Prostate gland (tissue), 2 donors: ENCODE data around the gene TCP11L2. TPM values are rescaled to one million over a fixed set of nuclear protein-coding genes. Genes with fewer than 3 reads are reported as not detected.
"Not testable (repeated sequence)": the region's sequence is repeated elsewhere in the genome, so short reads cannot be mapped to it uniquely, and the experiment has no call there.

Source experiments
- DNase-seq: peaks from one replicate; pipeline ENCODE4 v3.0.0-alpha.2; 2019; ENCODE audit warnings: low spot score
- H3K27ac ChIP-seq, 2 donors: fragments of 200-600 bp; sonication (generic); 2 replicates each; pipeline ENCODE4 v1.5.1; 2017 to 2019
- H3K27me3 ChIP-seq: fragments of 200-600 bp; sonication (generic); replicated peaks from 2 replicates; pipeline ENCODE4 v1.5.1; 2019; ENCODE audit not compliant: insufficient read depth
- H3K36me3 ChIP-seq, 2 donors: fragments of 200-600 bp; sonication (generic); 1 replicate in 1 of 2; 2 replicates in 1 of 2; pipeline versions ENCODE4 v1.5.1 to v1.8.1; 2017 to 2019
- H3K4me1 ChIP-seq: fragments of 200-600 bp; sonication (generic); replicated peaks from 2 replicates; pipeline ENCODE4 v1.5.1; 2019
- H3K4me3 ChIP-seq, 2 donors: fragments of 200-600 bp; sonication (generic); 2 replicates each; pipeline ENCODE4 v1.5.1; 2017 to 2019
- H3K9me3 ChIP-seq: fragments of 200-600 bp; sonication (generic); 2 replicates; pipeline ENCODE4 v1.5.1; 2017
- POLR2A ChIP-seq: fragments of 450-650 bp; IDR thresholded peaks from one replicate; pipeline ENCODE4 v1.6.1; 2016; ENCODE audit warnings: antibody characterized with exemption, mild to moderate bottlenecking
- POLR2AphosphoS5 ChIP-seq: sonication (generic); formaldehyde crosslinking; IDR thresholded peaks from one replicate; pipeline ENCODE4 v1.6.1; 2017; ENCODE audit warnings: antibody characterized with exemption
- WGBS: methylation state at CpG from one replicate; pipeline ENCODE4 v1.1.5; 2018; 5-methylcytosine and 5-hydroxymethylcytosine counted together
- intact Hi-C: fragments of 100-400 bp; cut with DNase I; formaldehyde crosslinking; loops from one replicate; pipeline ENCODE4 v1.14.2; 2022
- total RNA-seq, 2 donors: library from RNA; depleted of rRNA; stranded (reverse); fragments of >200 nt; gene quantifications; one replicate each; pipeline ENCODE4 v1.1.0, GENCODE V29; 2016
- TF ChIP-seq, protein P1 (sequence below), 4 experiments: fragments of 200-600 bp in 2 of 4; fragments of 450-650 bp in 2 of 4; sonication (generic) in 2 of 4; IDR thresholded peaks; 1 replicate in 3 of 4; 2 replicates in 1 of 4; pipeline ENCODE4 v1.5.1; 2016 to 2019; ENCODE audit warnings: antibody characterized with exemption in 4 of 4, mild to moderate bottlenecking in 2 of 4, moderate library complexity in 2 of 4

TCP11L2 gene
- total RNA-seq, 2 donors from 2014 or later: 20.0 to 30.6 TPM

DNA sequence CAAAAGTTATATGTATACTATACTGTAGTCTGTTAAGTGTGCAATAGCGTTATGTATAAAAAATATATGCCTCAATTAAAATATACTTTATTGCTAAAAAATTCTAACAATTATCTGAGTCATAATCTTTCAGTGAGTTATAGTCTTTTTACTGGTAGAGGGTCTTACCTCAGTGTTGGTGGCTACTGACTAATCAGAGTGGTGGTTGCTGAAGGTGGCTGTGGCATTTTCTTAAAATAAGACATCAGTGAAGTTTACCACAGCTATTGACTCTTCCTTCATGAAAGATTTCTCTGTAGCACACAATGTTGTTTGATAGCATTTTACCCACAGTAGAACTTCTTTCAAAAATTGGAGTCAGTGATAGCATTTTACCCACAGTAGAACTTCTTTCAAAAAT is 78.4 kb downstream of the TCP11L2 start:
- TF ChIP-seq, protein P1, sequence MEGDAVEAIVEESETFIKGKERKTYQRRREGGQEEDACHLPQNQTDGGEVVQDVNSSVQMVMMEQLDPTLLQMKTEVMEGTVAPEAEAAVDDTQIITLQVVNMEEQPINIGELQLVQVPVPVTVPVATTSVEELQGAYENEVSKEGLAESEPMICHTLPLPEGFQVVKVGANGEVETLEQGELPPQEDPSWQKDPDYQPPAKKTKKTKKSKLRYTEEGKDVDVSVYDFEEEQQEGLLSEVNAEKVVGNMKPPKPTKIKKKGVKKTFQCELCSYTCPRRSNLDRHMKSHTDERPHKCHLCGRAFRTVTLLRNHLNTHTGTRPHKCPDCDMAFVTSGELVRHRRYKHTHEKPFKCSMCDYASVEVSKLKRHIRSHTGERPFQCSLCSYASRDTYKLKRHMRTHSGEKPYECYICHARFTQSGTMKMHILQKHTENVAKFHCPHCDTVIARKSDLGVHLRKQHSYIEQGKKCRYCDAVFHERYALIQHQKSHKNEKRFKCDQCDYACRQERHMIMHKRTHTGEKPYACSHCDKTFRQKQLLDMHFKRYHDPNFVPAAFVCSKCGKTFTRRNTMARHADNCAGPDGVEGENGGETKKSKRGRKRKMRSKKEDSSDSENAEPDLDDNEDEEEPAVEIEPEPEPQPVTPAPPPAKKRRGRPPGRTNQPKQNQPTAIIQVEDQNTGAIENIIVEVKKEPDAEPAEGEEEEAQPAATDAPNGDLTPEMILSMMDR (IDR thresholded peaks at IDR 0.05): no peak
- TF ChIP-seq POLR2A (no peak), POLR2AphosphoS5 (no peak)
- Histone ChIP-seq H3K4me3 (no peak overlapping the region), H3K9me3 (no peaks in the 10 kb centered on the region), H3K4me1 (no peaks in the 10 kb centered on the region), H3K27ac (no peak overlapping the region), H3K27me3 (no peaks in the 10 kb centered on the region), H3K36me3 (no peaks in the 10 kb centered on the region)
- no peak for DNase-seq
- intact Hi-C loops: loop anchor here (10.0 kb wide), 1 partner anchor 724 kb away; no protein-coding TSS in a partner anchor
- WGBS: 100% methylated on average over 1 of the region's 1 CpG

DNA sequence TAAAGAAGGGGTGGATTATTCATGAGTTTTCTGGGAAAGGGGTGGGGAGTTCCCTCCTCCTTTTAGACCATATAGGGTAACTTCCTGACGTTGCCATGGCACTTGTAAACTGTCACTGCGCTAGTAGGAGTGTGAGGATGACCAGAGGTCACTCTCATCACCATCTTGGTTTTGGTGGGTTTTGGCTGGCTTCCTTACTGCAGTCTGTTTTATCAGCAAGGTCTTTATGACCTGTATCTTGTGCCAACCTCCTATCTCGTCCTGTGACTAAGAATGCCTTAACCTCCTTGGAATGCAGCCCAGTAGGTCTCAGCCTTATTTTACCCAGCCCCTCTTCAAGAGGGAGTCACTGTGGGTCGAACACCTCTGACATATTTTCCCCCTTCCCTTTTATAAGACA is 79.3 kb downstream of the TCP11L2 start:
- H3K4me1 ChIP-seq, H3K9me3 ChIP-seq, H3K36me3 ChIP-seq, H3K27ac ChIP-seq, DNase-seq, H3K27me3 ChIP-seq, H3K4me3 ChIP-seq: not testable (repeated sequence)
- 88% methylated on average over 4 of the region's 4 CpGs for WGBS
- intact Hi-C loops: loop anchor here (10.0 kb wide), 1 partner anchor 723 kb away; no protein-coding TSS in a partner anchor

- WGBS: 92% methylated on average over 5 of the region's 5 CpGs
- no peaks in the 10 kb centered on the region for H3K9me3 ChIP-seq
- no peaks in the 10 kb centered on the region for H3K4me1 ChIP-seq
Measured at GRCh38 chr12:106386813-106387535, 84.4 kb downstream of the TCP11L2 start.

DNA sequence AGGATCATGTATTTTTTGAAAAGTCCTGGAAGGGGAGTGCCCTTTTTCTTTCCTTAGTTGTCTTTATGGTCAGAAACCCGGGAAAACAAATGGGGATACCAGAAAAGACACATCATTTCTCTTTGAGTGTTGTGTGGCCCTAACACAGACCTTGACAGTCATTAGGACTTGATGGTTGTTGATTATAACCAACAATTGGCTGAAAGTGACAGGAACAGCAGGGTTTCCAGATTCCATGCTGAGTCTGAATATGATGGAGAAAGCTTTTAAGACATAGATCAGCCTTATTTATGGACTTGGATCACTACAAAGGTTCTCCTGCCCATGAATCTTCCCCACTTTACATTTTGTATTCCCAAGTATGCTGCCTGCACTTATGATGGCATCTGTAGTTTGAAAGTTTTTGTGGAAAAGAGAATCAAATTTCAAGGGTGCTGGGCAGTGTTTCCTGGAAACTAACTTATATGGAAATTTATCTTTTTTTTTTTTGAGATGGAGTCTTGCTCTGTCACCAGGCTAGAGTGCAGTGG is 85.4 kb downstream of the TCP11L2 start:
- H3K4me3 ChIP-seq: no peak overlapping the region
- intact Hi-C loops: loop anchor here (2.0 to 10.0 kb wide), 3 partner anchors 454 to 717 kb away; no protein-coding TSS in a partner anchor
- H3K27me3 ChIP-seq: no peaks in the 10 kb centered on the region
- H3K27ac ChIP-seq: no peak overlapping the region
- H3K36me3 ChIP-seq: no peaks in the 10 kb centered on the region
- WGBS: 83% methylated on average over 1 of the region's 1 CpG
- TF ChIP-seq POLR2A: no peak
- TF ChIP-seq, protein P1 (IDR thresholded peaks at IDR 0.05): no peak
- no peak for TF ChIP-seq POLR2AphosphoS5
- no peaks in the 10 kb centered on the region for H3K9me3 ChIP-seq
- DNase-seq: no peak
- no peaks in the 10 kb centered on the region for H3K4me1 ChIP-seq

More at GRCh38 chr12:106386813-106387535, 84.4 kb downstream of the TCP11L2 start:
- Histone ChIP-seq H3K36me3 (no peaks in the 10 kb centered on the region), H3K27me3 (no peaks in the 10 kb centered on the region), H3K27ac (no peak overlapping the region), H3K4me3 (no peak overlapping the region)
- intact Hi-C loops: loop anchor here (2.0 to 10.0 kb wide), 3 partner anchors 455 to 718 kb away; no protein-coding TSS in a partner anchor
- TF ChIP-seq POLR2AphosphoS5 (no peak), POLR2A (no peak)
- TF ChIP-seq, protein P1 (IDR thresholded peaks at IDR 0.05): no peak
- DNase-seq: no peak

GRCh38 chr12:106389151-106389550 is 86.6 kb downstream of the TCP11L2 start:
- no peaks in the 10 kb centered on the region for H3K9me3 ChIP-seq
- H3K27ac ChIP-seq: no peak overlapping the region
- no peaks in the 10 kb centered on the region for H3K27me3 ChIP-seq
- WGBS: 86% methylated on average over 4 of the region's 4 CpGs
- no peaks in the 10 kb centered on the region for H3K4me1 ChIP-seq
- TF ChIP-seq POLR2A: no peak
- no peak for TF ChIP-seq POLR2AphosphoS5
- TF ChIP-seq, protein P1 (IDR thresholded peaks at IDR 0.05): no peak
- no peak overlapping the region for H3K4me3 ChIP-seq
- no peak for DNase-seq
- H3K36me3 ChIP-seq: no peaks in the 10 kb centered on the region
- intact Hi-C loops: loop anchor here (5.0 to 10.0 kb wide), 2 partner anchors 453 to 716 kb away; no protein-coding TSS in a partner anchor
